ENCODE data around the gene COX19.

The COX19 gene

DNA sequence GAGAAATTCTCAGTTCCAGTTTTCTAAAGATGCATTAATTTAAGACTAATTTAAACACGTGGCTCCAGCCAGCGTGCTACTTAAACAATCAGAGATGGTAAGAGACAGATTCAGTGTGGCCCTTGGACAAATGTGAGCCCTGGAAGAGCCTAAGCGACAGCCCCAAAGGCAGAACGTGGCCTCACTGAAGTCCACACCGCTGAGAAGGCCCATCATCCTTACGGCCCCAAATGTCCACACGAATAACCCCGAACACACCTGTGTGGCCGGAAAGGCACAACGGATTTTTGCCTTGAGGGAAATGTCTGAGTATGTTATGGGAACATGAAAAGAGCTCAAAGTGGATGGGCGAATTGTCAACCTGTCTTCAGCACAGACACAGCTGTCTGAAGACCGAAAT is 3.2 kb downstream of the COX19 start:
- H3K4me3 ChIP-seq (ENCODE audit: low read depth, low read length) = no peak overlapping the region
- TF ChIP-seq, protein P1, sequence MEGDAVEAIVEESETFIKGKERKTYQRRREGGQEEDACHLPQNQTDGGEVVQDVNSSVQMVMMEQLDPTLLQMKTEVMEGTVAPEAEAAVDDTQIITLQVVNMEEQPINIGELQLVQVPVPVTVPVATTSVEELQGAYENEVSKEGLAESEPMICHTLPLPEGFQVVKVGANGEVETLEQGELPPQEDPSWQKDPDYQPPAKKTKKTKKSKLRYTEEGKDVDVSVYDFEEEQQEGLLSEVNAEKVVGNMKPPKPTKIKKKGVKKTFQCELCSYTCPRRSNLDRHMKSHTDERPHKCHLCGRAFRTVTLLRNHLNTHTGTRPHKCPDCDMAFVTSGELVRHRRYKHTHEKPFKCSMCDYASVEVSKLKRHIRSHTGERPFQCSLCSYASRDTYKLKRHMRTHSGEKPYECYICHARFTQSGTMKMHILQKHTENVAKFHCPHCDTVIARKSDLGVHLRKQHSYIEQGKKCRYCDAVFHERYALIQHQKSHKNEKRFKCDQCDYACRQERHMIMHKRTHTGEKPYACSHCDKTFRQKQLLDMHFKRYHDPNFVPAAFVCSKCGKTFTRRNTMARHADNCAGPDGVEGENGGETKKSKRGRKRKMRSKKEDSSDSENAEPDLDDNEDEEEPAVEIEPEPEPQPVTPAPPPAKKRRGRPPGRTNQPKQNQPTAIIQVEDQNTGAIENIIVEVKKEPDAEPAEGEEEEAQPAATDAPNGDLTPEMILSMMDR (IDR thresholded peaks at IDR 0.05; ENCODE audit: low read depth, low read length) = no peak

GRCh38 chr7:970744-971143 is 4.6 kb downstream of the COX19 start:
- TF ChIP-seq, protein P1 (IDR thresholded peaks at IDR 0.05; ENCODE audit: low read depth, low read length) = no peak
- no peak overlapping the region for H3K4me3 ChIP-seq (ENCODE audit: low read depth, low read length)

DNA sequence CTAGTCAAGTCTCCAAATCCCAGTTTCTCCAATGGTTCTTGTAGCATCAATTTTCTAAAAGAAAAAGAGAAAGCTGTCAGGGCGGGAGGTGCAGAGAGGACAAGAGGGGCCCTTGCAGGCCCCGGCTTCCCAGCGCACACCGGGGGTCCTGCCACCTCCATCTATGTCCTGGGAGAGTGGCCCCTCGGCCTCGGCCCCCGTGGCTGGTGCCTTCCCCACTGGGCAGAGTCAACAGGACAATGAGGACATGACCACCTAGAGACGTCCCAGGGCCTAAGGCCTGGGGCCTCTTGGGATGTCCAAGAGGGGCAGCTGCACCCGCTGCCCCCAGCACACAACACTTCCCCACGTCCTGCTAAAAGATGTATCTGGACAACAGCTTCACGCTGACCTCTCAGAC is 5.9 kb downstream of the COX19 start:
- TF ChIP-seq, protein P1 (IDR thresholded peaks at IDR 0.05; ENCODE audit: low read depth, low read length) = no peak

DNA sequence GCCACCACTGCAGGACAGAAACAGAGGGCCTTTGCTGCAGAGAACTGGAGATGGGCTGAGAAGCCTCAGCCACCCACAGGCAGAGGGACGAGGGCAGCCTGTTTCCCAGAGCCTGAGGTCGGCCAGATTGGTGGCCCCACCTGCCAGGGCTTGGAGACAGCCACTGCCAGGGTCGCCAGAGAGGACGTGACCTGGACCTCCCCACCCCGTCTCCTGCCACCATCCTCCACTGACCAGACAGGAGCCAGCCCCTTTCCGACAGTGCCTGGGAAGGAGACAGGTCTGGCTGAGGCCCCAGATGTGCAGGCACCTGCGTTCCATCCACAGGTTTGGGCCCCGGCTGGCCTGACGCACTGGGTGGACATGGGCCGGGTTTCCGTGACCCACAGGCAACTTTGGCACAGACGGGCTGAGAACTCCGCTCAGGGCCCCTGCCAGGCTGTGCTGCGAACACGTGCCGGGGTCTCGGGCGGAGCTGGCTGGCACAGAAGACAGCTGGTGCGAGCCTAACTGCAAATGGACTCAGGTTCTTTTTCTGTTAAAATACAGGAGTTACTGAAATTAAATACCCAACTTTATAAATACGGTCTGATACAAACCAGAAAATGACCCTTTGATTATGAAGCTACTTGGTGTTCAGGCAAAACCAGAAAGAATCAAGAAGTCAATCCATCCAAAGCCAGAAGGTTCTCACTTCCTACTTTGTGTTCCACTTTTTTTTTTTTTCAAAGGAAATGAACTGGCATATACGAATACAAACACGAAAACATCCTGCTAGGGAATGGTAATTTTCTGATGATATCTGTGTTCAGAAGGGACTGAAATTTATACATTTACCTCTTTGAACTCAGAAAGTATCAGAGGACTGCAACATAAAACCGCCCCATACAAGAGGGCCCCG is 6.9 kb downstream of the COX19 start:
- TF ChIP-seq, protein P1 (IDR thresholded peaks at IDR 0.05; ENCODE audit: low read depth, low read length) = no peak
- no peak overlapping the region for H3K4me3 ChIP-seq (ENCODE audit: low read depth, low read length)

More for the DNA sequence above, 5.9 kb downstream of the COX19 start:
- no peak overlapping the region for H3K4me3 ChIP-seq (ENCODE audit: low read depth, low read length)

GRCh38 chr7:967361-968082 is 7.8 kb downstream of the COX19 start:
- no peak overlapping the region for H3K4me3 ChIP-seq (ENCODE audit: low read depth, low read length)
- TF ChIP-seq, protein P1 (IDR thresholded peaks at IDR 0.05; ENCODE audit: low read depth, low read length) = no peak

DNA sequence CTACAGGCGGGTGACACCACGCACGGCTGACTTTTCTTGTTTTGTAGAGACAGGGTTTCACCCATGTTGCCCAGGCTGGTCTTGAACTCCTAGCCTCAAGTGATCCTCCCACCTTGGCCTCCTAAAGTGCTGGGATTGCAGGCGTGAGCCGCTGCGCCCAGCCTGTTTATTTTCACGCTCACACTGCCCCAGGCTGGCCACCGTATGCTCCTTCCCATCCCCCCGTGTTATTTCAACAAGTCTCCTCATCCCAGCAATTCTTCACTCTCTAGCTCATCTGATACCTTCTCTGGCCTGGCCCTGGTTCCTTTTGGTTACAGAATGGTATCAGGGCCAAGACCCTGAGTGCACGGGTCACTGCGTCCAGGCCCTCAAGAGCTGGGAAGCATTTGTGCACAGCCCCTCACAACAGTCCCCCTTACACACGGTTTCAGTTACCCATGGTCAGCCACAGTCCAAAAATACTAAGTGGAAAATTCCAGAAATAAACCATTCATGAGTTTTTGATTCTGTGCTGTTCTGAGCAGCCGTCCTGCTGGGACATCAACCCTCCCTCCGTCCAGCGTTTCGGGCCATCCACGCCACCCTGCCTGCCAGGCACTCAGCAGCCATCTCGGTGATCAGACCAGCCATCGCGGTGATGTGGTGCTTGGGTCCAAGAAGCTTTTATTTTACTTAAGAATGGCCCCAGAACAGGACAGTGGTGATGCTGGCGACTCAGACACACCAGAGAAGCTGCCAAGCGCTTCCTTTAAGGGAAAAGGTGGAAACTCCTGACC is 8.9 kb downstream of the COX19 start:
- TF ChIP-seq, protein P1 (IDR thresholded peaks at IDR 0.05; ENCODE audit: low read depth, low read length) = no peak
- no peak overlapping the region for H3K4me3 ChIP-seq (ENCODE audit: low read depth, low read length)

Measured in WI38 (cell line).